GM19455 (cell line): ENCODE data around the gene TRIM5.

ENCODE experiments used
- ATAC-seq: cut with Tn5 transposase; IDR thresholded peaks from one replicate; pipeline ENCODE4 v1.9.1; 2021; ENCODE audit not compliant: unreplicated experiment

Gene TRIM5

GRCh38 chr11:5626196-5626595, 58.7 kb downstream of the TRIM5 start:
- no peak for ATAC-seq

- ATAC-seq, result no peak
These were observed 59.6 kb downstream of the TRIM5 start for GRCh38 chr11:5625281-5625680.

- ATAC-seq, result peak; percentile 96
These were observed 60.2 kb downstream of the TRIM5 start, which contains the start of gene TRIM34 for GRCh38 chr11:5624489-5625279. Gene TRIM34, plus strand, starts transcription at chr11:5625001. Its CDS starts 7,331 bp downstream, at chr11:5632332.

GRCh38 chr11:5622802-5623201, 62.1 kb downstream of the TRIM5 start:
- ATAC-seq, result no peak

GRCh38 chr11:5621580-5621979, 63.3 kb downstream of the TRIM5 start:
- no peak for ATAC-seq

GRCh38 chr11:5620651-5621521, 64.0 kb downstream of the TRIM5 start:
- ATAC-seq, result no peak

GRCh38 chr11:5618807-5619206, 66.1 kb downstream of the TRIM5 start:
- ATAC-seq, result no peak
